MM.1S (cell line): ENCODE data around the gene PTPRZ1.

Experiments used
- DNase-seq: peaks from one replicate; pipeline ENCODE4 v3.0.0-alpha.2; 2015
- H2AFZ ChIP-seq: fragments of 300-600 bp; sonication (generic); 2 replicates; pipeline ENCODE4 v1.6.0; 2016; ENCODE audit warnings: antibody characterized with exemption, low read length
- H3F3A ChIP-seq: fragments of 300-600 bp; sonication (generic); 2 replicates; pipeline ENCODE4 v1.6.1; 2016; ENCODE audit warnings: mild to moderate bottlenecking, antibody characterized with exemption, low read length, moderate library complexity, mixed read lengths; ENCODE audit not compliant: insufficient read depth
- H3K27ac ChIP-seq: fragments of 300-600 bp; sonication (generic); 2 replicates; pipeline ENCODE4 v1.5.1; 2016; ENCODE audit warnings: mild to moderate bottlenecking, low read length
- H3K27me3 ChIP-seq: fragments of 300-600 bp; sonication (generic); replicated peaks from 2 replicates; pipeline ENCODE4 v1.6.0; 2016; ENCODE audit warnings: low read length; ENCODE audit not compliant: insufficient read depth
- H3K36me3 ChIP-seq: fragments of 300-600 bp; sonication (generic); replicated peaks from 2 replicates; pipeline ENCODE4 v1.6.1; 2016; ENCODE audit warnings: mild to moderate bottlenecking, low read length, mixed read lengths; ENCODE audit not compliant: insufficient read depth
- H3K4me1 ChIP-seq: fragments of 300-600 bp; sonication (generic); 2 replicates; pipeline ENCODE4 v1.6.1; 2016; ENCODE audit warnings: low read length, mixed read lengths
- H3K4me2 ChIP-seq: fragments of 300-600 bp; sonication (generic); 2 replicates; pipeline ENCODE4 v1.6.0; 2016; ENCODE audit warnings: low read depth, low read length
- H3K4me3 ChIP-seq: fragments of 300-600 bp; sonication (generic); 2 replicates; pipeline ENCODE4 v1.5.1; 2016; ENCODE audit warnings: low read length, mixed read lengths
- H3K79me2 ChIP-seq: fragments of 300-600 bp; sonication (generic); 2 replicates; pipeline ENCODE4 v1.6.1; 2016; ENCODE audit warnings: mixed run types, low read length, mixed read lengths
- H3K9ac ChIP-seq: fragments of 300-600 bp; sonication (generic); 2 replicates; pipeline ENCODE4 v1.6.1; 2016; ENCODE audit warnings: low read length, mixed read lengths
- H3K9me2 ChIP-seq: fragments of 300-600 bp; sonication (generic); replicated peaks from 2 replicates; pipeline ENCODE4 v1.6.1; 2016; ENCODE audit warnings: mild to moderate bottlenecking, low read length, mixed read lengths; ENCODE audit not compliant: insufficient read depth
- H3K9me3 ChIP-seq: fragments of 300-600 bp; sonication (generic); replicated peaks from 2 replicates; pipeline ENCODE4 v1.6.1; 2016; ENCODE audit warnings: mild to moderate bottlenecking, low read length, mixed read lengths; ENCODE audit not compliant: insufficient read depth
- H4K20me1 ChIP-seq: fragments of 300-600 bp; sonication (generic); 2 replicates; pipeline ENCODE4 v1.6.1; 2016; ENCODE audit warnings: mild to moderate bottlenecking, low read length, moderate library complexity, mixed read lengths; ENCODE audit not compliant: insufficient read depth
- CTCF ChIP-seq: fragments of 300-600 bp; sonication (generic); IDR thresholded peaks from 2 replicates; pipeline ENCODE4 v1.5.1; 2016; ENCODE audit warnings: antibody characterized with exemption, low read length, mixed read lengths
- EZH2 ChIP-seq: fragments of 300-600 bp; sonication (generic); optimal IDR thresholded peaks from 2 replicates; pipeline ENCODE3; 2017; ENCODE audit warnings: low read depth, mild to moderate bottlenecking, antibody characterized with exemption, low read length, mixed read lengths
- EZH2phosphoT487 ChIP-seq: fragments of 300-600 bp; sonication (generic); IDR thresholded peaks from 2 replicates; pipeline ENCODE4 v1.6.1; 2018; ENCODE audit warnings: antibody characterized with exemption, low read length

The PTPRZ1 gene

GRCh38 chr7:121887634-121888033 is 14.7 kb downstream of the PTPRZ1 start:
- Histone ChIP-seq H3K4me2 (no peak overlapping the region), H3K9ac (no peak overlapping the region), H3K9me2 (no peaks in the 10 kb centered on the region), H4K20me1 (no peaks in the 10 kb centered on the region), H3K9me3 (no peaks in the 10 kb centered on the region), H3F3A (no peaks in the 10 kb centered on the region), H3K27ac (no peak overlapping the region), H2AFZ (no peak overlapping the region), H3K4me3 (no peak overlapping the region), H3K79me2 (no peaks in the 10 kb centered on the region), H3K27me3 (no peaks in the 10 kb centered on the region), H3K4me1 (no peaks in the 10 kb centered on the region), H3K36me3 (no peaks in the 10 kb centered on the region)
- DNase-seq = no peak
- TF ChIP-seq CTCF = no peak
- TF ChIP-seq EZH2 = no peak
- no peak for TF ChIP-seq EZH2phosphoT487

GRCh38 chr7:121890833-121891232 is 17.9 kb downstream of the PTPRZ1 start:
- H3K9me2 ChIP-seq = no peaks in the 10 kb centered on the region
- no peaks in the 10 kb centered on the region for H3K4me1 ChIP-seq
- H3K4me3 ChIP-seq = no peak overlapping the region
- H3K27ac ChIP-seq = no peak overlapping the region
- TF ChIP-seq EZH2 = no peak
- no peak for TF ChIP-seq EZH2phosphoT487
- no peak for TF ChIP-seq CTCF
- no peaks in the 10 kb centered on the region for H3K27me3 ChIP-seq
- no peaks in the 10 kb centered on the region for H4K20me1 ChIP-seq
- H3F3A ChIP-seq = no peaks in the 10 kb centered on the region
- no peaks in the 10 kb centered on the region for H3K79me2 ChIP-seq
- H3K9ac ChIP-seq = no peak overlapping the region
- no peaks in the 10 kb centered on the region for H3K9me3 ChIP-seq
- H3K4me2 ChIP-seq = no peak overlapping the region
- no peak overlapping the region for H2AFZ ChIP-seq
- no peak for DNase-seq
- H3K36me3 ChIP-seq = no peaks in the 10 kb centered on the region

GRCh38 chr7:121891731-121892130 is 18.8 kb downstream of the PTPRZ1 start:
- H3K9me2 ChIP-seq = no peaks in the 10 kb centered on the region
- TF ChIP-seq CTCF (no peak), EZH2phosphoT487 (no peak), EZH2 (no peak)
- H2AFZ ChIP-seq = no peak overlapping the region
- no peak overlapping the region for H3K4me2 ChIP-seq
- H3K36me3 ChIP-seq = no peaks in the 10 kb centered on the region
- H3K9ac ChIP-seq = no peak overlapping the region
- no peaks in the 10 kb centered on the region for H3K9me3 ChIP-seq
- H3F3A ChIP-seq = no peaks in the 10 kb centered on the region
- no peaks in the 10 kb centered on the region for H3K79me2 ChIP-seq
- H3K4me3 ChIP-seq = no peak overlapping the region
- H3K4me1 ChIP-seq = no peaks in the 10 kb centered on the region
- DNase-seq = no peak
- no peaks in the 10 kb centered on the region for H4K20me1 ChIP-seq
- H3K27ac ChIP-seq = no peak overlapping the region
- no peaks in the 10 kb centered on the region for H3K27me3 ChIP-seq
